HEK293 (cell line): ENCODE results near the gene KIF4B.

Experiments
- CTCF ChIA-PET: fragments of 350-600 bp; formaldehyde crosslinking; extraction: SDS; loops from one replicate; lab custom pipeline; 2021; ENCODE audit warnings: antibody characterized with exemption; lab: Yijun Ruan, JAX
- POLR2A ChIA-PET: fragments of 300-600 bp; formaldehyde crosslinking; extraction: SDS; loops from one replicate; lab custom pipeline; 2020; ENCODE audit warnings: antibody characterized with exemption, inconsistent platforms; lab: Yijun Ruan, JAX
- H3K27ac ChIP-seq: fragments of 200-500 bp; sonication (Bioruptor generic); 2 replicates; pipeline ENCODE4 v1.5.1; 2014; ENCODE audit warnings: low read depth, low read length, control low read depth, inconsistent platforms; ENCODE audit errors: extremely low read depth
- H3K36me3 ChIP-seq, 2 experiments: fragments of 200-500 bp in 1 of 2; sonication (Bioruptor generic) in 1 of 2; 1 replicate in 1 of 2; 2 replicates in 1 of 2; pipeline ENCODE4 v1.5.1; 2014 to 2017; ENCODE audit warnings: inconsistent platforms in 2 of 2, low read length in 2 of 2; ENCODE audit not compliant: control insufficient read depth in 2 of 2, insufficient read depth in 1 of 2
- H3K4me1 ChIP-seq: fragments of 200-500 bp; sonication (Bioruptor generic); 2 replicates; pipeline ENCODE4 v1.5.1; 2014; ENCODE audit warnings: mild to moderate bottlenecking, low read length, inconsistent platforms; ENCODE audit not compliant: control insufficient read depth, insufficient read depth
- H3K4me3 ChIP-seq: 2 replicates; pipeline ENCODE4 v1.5.1; 2011; ENCODE audit warnings: low read depth, mild to moderate bottlenecking, control low read depth, low read length, moderate library complexity
- H3K9me3 ChIP-seq: fragments of 200-500 bp; sonication (Bioruptor generic); 2 replicates; pipeline ENCODE4 v1.5.1; 2014; ENCODE audit warnings: low read depth, low read length, inconsistent platforms; ENCODE audit not compliant: control insufficient read depth, insufficient read depth
- EGR2 ChIP-seq: fragments of 450-650 bp; formaldehyde crosslinking; IDR thresholded peaks from 2 replicates; pipeline ENCODE4 v1.5.1; 2016; ENCODE audit warnings: low read depth, missing biosample characterization, missing genetic modification characterization
- KLF10 ChIP-seq: fragments of 450-650 bp; IDR thresholded peaks from 2 replicates; pipeline ENCODE4 v1.5.1; 2018; ENCODE audit warnings: missing biosample characterization, mild to moderate bottlenecking, missing genetic modification characterization
- ZBTB8A ChIP-seq: fragments of 450-650 bp; formaldehyde crosslinking; IDR thresholded peaks from 2 replicates; pipeline ENCODE4 v1.5.1; 2016; ENCODE audit warnings: missing biosample characterization, missing genetic modification characterization
- ZNF169 ChIP-seq: fragments of 450-650 bp; formaldehyde crosslinking; IDR thresholded peaks from 2 replicates; pipeline ENCODE4 v1.5.1; 2016; ENCODE audit warnings: missing biosample characterization, missing genetic modification characterization
- ZNF473 ChIP-seq: fragments of 450-650 bp; formaldehyde crosslinking; IDR thresholded peaks from 2 replicates; pipeline ENCODE4 v1.5.1; 2017; ENCODE audit warnings: missing biosample characterization, missing genetic modification characterization
- ZNF549 ChIP-seq: fragments of 450-650 bp; IDR thresholded peaks from 2 replicates; pipeline ENCODE4 v1.5.1; 2018; ENCODE audit warnings: missing biosample characterization, missing genetic modification characterization, mild to moderate bottlenecking, inconsistent platforms, moderate library complexity
- ZNF600 ChIP-seq: fragments of 450-650 bp; formaldehyde crosslinking; IDR thresholded peaks from 2 replicates; pipeline ENCODE4 v1.5.1; 2016; ENCODE audit warnings: missing biosample characterization, missing genetic modification characterization
- ZNF776 ChIP-seq: fragments of 450-650 bp; formaldehyde crosslinking; IDR thresholded peaks from 2 replicates; pipeline ENCODE4 v1.5.0; 2017; ENCODE audit warnings: missing biosample characterization, missing genetic modification characterization, borderline replicate concordance
- TF ChIP-seq, protein P1 (sequence below): fragments of 450-650 bp; formaldehyde crosslinking; conservative IDR thresholded peaks from 2 replicates; pipeline ENCODE4 v1.5.1; 2016; ENCODE audit warnings: low read depth, missing biosample characterization, missing genetic modification characterization
- TF ChIP-seq, protein P2 (sequence below): fragments of 450-650 bp; formaldehyde crosslinking; IDR thresholded peaks from 2 replicates; pipeline ENCODE4 v1.5.0; 2017; ENCODE audit warnings: missing biosample characterization, missing genetic modification characterization, borderline replicate concordance
- TF ChIP-seq, protein P3 (sequence below): fragments of 450-650 bp; formaldehyde crosslinking; IDR thresholded peaks from 2 replicates; pipeline ENCODE4 v1.5.1; 2016; ENCODE audit warnings: missing biosample characterization, missing genetic modification characterization
- TF ChIP-seq, protein P4 (sequence below): fragments of 450-650 bp; formaldehyde crosslinking; IDR thresholded peaks from 2 replicates; pipeline ENCODE4 v1.5.1; 2016; ENCODE audit warnings: missing biosample characterization, missing genetic modification characterization

KIF4B gene

DNA sequence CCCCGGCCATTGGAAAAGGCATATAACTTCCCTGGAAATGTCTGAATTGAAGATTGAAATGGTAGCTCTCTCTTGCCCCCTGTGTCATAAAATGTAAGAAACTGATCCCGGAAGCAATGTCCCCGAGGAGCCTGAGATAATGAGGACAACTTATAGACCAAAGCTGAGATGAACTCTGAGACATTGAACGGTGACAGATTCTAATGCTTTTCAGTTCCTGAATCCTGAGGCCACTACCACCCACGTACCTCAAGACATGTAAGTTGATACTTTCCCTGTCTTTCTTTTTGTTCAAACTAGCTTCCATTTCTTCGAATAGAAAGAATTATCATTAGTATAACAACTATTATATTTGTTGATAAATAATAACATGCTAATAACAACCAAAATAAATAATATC lies 51.0 kb downstream of the KIF4B start (continued):
- TF ChIP-seq, protein P1, sequence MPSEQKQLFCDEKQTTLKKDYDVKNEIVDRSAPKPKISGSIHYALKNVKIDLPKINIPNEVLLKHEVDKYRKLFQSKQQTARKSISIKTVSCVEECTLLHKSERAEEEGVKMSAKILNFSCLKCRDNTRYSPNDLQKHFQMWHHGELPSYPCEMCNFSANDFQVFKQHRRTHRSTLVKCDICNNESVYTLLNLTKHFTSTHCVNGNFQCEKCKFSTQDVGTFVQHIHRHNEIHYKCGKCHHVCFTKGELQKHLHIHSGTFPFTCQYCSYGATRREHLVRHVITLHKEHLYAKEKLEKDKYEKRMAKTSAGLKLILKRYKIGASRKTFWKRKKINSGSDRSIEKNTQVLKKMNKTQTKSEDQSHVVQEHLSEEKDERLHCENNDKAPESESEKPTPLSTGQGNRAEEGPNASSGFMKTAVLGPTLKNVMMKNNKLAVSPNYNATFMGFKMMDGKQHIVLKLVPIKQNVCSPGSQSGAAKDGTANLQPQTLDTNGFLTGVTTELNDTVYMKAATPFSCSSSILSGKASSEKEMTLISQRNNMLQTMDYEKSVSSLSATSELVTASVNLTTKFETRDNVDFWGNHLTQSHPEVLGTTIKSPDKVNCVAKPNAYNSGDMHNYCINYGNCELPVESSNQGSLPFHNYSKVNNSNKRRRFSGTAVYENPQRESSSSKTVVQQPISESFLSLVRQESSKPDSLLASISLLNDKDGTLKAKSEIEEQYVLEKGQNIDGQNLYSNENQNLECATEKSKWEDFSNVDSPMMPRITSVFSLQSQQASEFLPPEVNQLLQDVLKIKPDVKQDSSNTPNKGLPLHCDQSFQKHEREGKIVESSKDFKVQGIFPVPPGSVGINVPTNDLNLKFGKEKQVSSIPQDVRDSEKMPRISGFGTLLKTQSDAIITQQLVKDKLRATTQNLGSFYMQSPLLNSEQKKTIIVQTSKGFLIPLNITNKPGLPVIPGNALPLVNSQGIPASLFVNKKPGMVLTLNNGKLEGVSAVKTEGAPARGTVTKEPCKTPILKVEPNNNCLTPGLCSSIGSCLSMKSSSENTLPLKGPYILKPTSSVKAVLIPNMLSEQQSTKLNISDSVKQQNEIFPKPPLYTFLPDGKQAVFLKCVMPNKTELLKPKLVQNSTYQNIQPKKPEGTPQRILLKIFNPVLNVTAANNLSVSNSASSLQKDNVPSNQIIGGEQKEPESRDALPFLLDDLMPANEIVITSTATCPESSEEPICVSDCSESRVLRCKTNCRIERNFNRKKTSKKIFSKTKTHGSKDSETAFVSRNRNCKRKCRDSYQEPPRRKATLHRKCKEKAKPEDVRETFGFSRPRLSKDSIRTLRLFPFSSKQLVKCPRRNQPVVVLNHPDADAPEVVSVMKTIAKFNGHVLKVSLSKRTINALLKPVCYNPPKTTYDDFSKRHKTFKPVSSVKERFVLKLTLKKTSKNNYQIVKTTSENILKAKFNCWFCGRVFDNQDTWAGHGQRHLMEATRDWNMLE (tag by site-specific recombination) = no peak
- TF ChIP-seq ZNF169 (tag by site-specific recombination) (no peak), EGR2 (tag by site-specific recombination) (no peak), ZNF600 (tag by site-specific recombination) (no peak), KLF10 (tag by site-specific recombination) (no peak), ZNF473 (tag by site-specific recombination) (no peak), ZNF776 (tag by site-specific recombination) (no peak), ZBTB8A (tag by site-specific recombination) (no peak)
- TF ChIP-seq, protein P2, sequence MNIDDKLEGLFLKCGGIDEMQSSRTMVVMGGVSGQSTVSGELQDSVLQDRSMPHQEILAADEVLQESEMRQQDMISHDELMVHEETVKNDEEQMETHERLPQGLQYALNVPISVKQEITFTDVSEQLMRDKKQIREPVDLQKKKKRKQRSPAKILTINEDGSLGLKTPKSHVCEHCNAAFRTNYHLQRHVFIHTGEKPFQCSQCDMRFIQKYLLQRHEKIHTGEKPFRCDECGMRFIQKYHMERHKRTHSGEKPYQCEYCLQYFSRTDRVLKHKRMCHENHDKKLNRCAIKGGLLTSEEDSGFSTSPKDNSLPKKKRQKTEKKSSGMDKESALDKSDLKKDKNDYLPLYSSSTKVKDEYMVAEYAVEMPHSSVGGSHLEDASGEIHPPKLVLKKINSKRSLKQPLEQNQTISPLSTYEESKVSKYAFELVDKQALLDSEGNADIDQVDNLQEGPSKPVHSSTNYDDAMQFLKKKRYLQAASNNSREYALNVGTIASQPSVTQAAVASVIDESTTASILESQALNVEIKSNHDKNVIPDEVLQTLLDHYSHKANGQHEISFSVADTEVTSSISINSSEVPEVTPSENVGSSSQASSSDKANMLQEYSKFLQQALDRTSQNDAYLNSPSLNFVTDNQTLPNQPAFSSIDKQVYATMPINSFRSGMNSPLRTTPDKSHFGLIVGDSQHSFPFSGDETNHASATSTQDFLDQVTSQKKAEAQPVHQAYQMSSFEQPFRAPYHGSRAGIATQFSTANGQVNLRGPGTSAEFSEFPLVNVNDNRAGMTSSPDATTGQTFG (tag by site-specific recombination) = no peak
- TF ChIP-seq, protein P3, sequence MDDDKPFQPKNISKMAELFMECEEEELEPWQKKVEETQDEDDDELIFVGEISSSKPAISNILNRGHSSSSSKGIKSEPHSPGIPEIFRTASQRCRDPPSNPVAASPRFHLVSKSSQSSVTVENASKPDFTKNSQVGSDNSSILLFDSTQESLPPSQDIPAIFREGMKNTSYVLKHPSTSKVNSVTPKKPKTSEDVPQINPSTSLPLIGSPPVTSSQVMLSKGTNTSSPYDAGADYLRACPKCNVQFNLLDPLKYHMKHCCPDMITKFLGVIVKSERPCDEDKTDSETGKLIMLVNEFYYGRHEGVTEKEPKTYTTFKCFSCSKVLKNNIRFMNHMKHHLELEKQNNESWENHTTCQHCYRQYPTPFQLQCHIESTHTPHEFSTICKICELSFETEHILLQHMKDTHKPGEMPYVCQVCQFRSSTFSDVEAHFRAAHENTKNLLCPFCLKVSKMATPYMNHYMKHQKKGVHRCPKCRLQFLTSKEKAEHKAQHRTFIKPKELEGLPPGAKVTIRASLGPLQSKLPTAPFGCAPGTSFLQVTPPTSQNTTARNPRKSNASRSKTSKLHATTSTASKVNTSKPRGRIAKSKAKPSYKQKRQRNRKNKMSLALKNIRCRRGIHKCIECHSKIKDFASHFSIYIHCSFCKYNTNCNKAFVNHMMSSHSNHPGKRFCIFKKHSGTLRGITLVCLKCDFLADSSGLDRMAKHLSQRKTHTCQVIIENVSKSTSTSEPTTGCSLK (tag by site-specific recombination) = no peak

DNA sequence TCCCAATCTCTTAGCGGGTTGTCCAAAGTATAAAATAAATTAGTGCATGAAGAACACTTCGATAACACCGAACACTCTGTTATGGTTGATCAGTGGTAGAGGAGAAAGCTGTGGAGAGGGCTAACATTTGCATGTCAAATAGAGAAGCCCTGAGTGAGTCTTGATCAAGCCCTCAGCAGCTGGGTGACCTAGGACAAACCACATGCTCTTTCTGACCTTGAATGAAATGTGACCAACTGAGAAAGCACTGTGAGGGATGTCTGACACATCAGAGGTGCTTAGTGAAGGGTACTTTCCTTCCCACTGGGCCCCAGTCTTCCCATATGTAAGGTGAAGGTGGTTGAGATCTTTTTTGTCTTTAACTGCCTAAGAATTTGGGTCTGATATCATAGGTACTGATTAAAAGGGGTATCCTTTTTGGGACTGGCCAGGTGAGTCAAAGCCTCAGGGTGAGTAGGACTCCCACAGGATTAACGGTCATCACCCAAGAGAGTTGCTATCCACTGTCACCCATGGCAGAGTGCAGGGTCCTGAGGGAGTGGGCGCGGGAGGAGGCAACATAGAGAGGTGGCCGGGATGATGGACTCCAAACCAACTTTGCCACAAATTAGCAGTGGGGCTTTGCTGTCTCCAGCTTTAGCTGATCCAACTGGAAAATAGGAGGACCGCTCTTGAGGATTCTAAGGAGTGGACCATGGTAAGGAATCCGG lies 53.5 kb downstream of the KIF4B start:
- Histone ChIP-seq H3K9me3 (no peaks in the 10 kb centered on the region), H3K4me3 (no peak overlapping the region), H3K4me1 (no peaks in the 10 kb centered on the region), H3K36me3 (no peaks in the 10 kb centered on the region), H3K27ac (no peak overlapping the region)
- no peak for TF ChIP-seq ZNF549 (tag by site-specific recombination)
- TF ChIP-seq, protein P4, sequence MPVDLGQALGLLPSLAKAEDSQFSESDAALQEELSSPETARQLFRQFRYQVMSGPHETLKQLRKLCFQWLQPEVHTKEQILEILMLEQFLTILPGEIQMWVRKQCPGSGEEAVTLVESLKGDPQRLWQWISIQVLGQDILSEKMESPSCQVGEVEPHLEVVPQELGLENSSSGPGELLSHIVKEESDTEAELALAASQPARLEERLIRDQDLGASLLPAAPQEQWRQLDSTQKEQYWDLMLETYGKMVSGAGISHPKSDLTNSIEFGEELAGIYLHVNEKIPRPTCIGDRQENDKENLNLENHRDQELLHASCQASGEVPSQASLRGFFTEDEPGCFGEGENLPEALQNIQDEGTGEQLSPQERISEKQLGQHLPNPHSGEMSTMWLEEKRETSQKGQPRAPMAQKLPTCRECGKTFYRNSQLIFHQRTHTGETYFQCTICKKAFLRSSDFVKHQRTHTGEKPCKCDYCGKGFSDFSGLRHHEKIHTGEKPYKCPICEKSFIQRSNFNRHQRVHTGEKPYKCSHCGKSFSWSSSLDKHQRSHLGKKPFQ (tag by site-specific recombination) = no peak
- POLR2A ChIA-PET = no interaction called here
- CTCF ChIA-PET = interaction anchor here (0.6 kb wide), 1 partner anchor 290 kb away, joined by 3 read pairs; no protein-coding TSS in a partner anchor
